CD4-positive, alpha-beta T cell treated with Interleukin-10 for 1 hour (primary cell): ENCODE results near the gene NTSR2.
A peak's percentile ranks its signal among the peaks of the same experiment; 100 is the strongest.

Experiments
- DNase-seq: peaks from one replicate; pipeline ENCODE4 v3.0.0-alpha.2; 2020

Gene NTSR2

DNA sequence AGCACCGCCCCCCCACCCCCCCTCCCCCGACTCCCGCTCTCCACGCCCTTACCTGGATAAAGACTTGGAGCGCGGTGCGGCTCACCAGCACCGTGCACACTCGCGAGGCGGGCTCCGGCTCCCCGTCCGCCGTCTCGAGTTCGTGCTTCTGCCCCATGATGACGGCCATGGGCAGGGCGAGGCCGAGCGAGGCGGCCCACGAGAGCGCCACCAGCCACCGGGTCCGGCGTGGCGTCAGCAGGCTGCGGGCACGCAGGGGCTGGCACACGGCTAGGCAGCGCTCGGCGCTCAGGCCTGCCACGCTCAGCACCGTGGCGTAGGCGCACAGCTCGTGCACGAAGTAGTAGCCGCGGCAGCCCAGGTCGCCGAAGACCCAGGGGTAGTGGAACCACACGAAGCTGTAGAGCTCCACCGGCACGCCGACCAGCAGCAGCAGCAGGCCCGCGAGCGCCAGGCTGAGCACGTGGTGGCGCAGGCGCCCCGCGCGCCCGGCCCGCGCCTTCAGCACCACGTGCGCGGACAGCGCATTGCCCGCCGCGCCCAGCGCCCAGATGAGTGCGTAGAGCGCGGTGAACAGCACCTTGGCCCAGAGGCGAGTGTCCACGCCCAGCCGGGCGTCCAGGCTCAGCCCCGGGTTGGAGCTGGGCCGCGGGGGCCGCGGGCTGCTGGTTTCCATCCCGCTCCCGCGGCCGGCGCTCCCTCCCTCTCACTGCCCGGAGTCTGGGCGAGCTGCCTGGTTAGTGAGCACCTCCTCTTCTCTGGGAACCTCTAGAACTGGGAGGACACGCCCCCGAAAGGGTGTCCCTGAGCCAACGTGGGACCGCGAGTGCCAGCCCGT is at the start of gene NTSR2:
Gene NTSR2, minus strand, starts transcription at position 742 of the 838 bp plus-strand sequence. Its CDS starts 66 bp downstream, at position 676.
- peak; percentile 10 for DNase-seq

GRCh38 chr2:11719230-11719977 is 49.4 kb upstream of the NTSR2 start:
- no peak for DNase-seq

- no peak for DNase-seq
These were observed 48.6 kb upstream of the NTSR2 start for GRCh38 chr2:11718606-11719005.

GRCh38 chr2:11717623-11718022 is 47.6 kb upstream of the NTSR2 start:
- no peak for DNase-seq

DNA sequence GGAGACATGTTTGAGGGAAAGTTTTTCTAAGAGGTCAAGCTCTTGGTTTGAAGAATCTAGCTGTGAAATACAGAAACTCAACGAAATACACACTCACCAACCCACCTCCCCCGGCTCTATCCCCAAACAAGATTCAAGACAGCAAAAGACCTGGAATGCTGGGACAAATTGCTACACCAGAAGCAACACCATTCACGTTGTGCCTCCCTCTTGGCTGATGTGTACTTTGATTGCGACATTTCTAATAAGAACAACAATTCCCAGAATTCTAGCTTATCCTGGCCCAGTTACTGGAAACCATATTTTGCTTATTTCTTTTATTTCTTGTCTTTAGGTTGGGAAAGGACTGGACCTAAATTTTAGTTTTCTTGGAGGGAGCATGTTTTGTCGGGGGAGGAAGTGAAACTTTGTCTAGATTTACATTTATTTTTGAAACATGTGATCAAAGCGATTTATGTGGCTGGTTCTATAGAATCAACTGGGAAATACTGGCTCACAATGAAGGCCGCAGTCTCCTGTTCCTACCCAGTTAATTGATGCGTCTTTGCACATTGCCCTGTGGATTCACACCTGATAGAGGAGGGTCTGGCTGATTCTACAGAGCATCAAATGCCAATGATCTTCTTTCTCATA is 46.8 kb upstream of the NTSR2 start:
- no peak for DNase-seq

DNA sequence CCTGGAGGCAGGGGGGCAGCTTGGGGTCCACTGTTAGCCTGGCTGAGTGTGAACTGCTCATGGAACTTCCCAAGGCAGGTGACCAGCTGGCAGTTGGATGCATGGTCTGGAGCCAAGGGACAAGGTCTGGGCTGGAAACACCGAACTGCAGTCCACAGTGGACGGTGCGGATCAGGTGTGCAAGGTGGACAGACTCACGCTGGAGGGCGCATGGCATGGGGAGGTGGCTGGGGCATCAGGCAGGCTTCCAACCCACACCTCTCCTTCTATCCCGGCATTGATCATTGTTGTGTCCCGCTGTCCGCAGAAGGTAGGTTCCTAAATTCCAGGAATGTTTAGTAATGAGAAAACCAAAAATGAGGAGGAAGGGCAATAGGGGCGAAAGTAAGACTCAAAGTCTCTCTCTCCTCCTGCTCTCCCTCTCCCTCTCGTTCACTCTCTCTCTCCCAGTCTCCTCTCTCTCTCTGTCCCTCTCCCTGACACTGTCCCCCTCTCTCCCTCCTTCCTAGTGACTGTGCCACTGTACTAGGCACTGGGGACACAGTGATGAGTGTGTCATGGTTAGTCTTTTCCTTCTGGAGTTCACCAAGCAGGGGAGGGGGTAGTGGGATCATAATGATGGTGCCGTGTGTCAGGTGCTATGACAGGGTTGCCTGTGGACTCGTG is 46.1 kb upstream of the NTSR2 start:
- DNase-seq: no peak

DNA sequence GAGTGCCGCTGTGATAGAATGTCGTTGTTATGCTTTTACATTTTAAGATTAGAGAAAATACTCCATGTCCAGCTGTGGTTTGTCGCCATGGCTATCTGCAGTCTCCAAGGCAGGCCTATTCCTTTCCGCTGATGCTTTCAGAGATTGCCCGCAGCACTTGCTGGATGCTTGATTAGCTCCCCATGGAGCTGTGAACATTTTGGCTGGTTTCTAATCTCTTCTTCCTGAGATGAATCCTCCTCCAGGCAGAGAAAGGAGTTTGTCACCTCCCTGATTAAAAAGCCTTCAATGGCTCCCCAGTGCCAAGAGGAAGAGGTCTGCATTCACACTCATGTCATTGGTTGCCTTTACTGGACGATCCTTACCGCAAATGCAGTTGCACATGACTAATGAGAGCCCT is 43.8 kb upstream of the NTSR2 start:
- DNase-seq: no peak

GRCh38 chr2:11712866-11713265 is 42.9 kb upstream of the NTSR2 start:
- DNase-seq: no peak

DNA sequence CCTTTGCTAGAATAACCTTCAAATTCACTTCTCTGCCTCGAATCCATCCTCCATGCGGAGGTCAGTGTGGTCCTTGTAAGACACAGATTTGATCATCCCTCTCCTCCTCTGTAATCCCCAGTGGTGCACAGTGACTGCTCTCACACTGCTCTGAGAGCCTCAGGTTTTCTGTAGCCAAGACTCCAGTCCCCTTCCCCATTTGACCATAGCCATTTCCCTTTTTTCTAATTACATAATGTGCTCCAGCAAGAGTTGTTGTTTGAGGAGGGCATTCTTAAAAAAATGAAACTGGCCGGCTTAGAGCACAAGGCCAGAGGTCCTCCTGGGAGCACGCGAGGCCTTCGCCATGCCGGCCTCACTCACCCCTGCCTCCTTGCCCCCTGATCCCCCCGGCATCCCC is 41.8 kb upstream of the NTSR2 start:
- no peak for DNase-seq

DNA sequence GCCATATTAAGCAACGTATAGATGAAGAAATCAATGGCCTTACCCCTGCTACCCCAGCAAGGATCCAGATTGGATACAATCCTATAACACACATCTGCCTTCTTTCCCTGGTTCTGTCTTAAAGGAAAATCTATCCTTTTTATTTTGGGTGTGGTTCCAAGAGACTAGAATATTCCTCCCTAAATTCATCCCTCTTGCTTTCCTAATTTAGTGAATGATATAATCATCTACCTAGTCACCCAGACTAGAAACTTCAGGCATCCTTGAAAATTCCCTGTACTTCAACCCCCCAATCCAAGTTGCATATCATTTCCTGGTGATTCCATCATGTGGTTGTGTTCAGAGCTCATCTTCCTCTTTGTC is 41.3 kb upstream of the NTSR2 start:
- DNase-seq: no peak

DNA sequence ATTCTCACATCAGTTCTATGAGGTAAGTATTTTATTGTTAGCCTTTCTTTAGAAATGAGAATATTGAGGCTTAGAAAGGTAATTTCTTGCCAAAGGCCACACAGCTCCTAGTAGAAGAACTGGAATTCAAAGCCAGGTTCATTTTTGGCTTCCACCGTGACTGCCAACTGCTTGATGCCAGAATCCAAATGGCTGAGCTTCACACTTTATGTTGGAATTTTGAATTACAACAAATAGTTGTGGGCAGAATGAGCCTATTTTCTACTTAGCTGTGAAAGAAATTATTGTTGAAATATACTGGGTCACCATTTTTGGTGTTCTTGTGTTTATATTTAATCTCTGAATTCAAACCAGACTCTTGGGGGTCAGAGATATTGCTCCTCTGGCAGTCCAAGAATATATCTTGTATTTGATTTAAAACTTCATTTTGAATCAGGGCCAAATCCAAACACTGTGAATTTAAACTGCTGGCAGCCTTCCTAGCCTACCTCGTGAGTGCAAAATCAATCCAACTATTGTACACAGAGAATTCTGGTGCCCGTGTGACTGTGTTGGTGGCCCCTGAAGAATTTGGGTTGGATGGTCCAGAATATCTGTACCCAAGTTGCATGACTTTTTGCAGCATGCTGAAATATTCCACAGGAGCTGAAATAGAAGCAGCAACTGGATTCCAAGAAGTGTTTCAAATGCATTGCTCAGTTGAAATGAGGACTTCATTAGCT is 40.8 kb upstream of the NTSR2 start:
- DNase-seq: no peak

GRCh38 chr2:11710210-11710609 is 40.2 kb upstream of the NTSR2 start:
- no peak for DNase-seq

DNA sequence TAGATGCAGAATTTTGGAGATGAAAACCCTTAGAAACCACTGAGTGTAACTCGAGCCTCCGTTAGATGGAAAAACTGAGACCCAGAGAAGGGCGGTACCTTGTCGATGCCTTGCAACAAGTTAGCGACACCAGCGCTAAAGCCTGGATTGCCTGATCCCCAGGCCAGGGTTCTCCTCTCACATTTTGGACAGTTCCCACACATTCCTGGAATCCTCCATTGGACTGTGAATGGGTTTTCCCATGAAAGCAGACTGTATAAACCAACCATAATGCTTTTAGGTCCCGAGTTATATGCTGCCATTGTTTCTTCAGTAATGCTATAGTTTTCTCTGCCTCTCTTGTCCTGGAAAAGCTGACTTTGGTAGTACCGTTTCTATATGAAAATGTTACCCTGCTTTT is 39.3 kb upstream of the NTSR2 start:
- DNase-seq: no peak

GRCh38 chr2:11708106-11708505 is 38.1 kb upstream of the NTSR2 start:
- DNase-seq: no peak

GRCh38 chr2:11705711-11706110 is 35.7 kb upstream of the NTSR2 start:
- DNase-seq: no peak

GRCh38 chr2:11705063-11705462 is 35.1 kb upstream of the NTSR2 start:
- DNase-seq: no peak

- DNase-seq: no peak
These were observed 33.7 kb upstream of the NTSR2 start for GRCh38 chr2:11703700-11704099.

GRCh38 chr2:11702946-11703345 is 33.0 kb upstream of the NTSR2 start:
- no peak for DNase-seq

DNA sequence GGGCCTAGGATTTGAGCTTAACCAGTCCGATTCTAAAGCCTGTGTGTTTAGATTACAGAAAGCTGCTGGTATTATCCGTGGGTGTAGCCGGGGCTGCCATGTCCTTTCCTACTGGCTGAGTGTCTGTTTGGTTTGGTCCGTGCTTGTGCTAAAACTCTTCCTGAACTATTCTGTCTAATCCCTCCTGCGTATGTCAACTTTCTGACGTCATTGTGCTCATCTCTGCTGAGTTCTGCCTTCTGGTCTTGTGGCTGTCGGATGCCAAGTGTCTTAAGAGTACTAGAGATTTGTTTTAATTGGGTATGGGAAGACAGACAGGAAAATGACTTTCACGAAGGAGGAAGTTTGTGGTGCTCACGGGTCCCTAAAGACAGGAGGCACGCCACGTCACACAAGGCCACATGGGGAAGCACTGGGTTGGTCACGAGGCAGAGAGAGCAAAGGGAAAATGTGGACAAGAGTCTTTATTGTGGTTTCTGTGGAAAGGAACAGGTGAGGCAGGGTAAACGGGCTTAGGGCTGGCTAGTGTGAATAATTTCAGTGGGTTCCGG is 31.8 kb upstream of the NTSR2 start:
- peak; percentile 26 for DNase-seq

GRCh38 chr2:11701206-11701605 is 31.2 kb upstream of the NTSR2 start:
- DNase-seq: no peak

DNA sequence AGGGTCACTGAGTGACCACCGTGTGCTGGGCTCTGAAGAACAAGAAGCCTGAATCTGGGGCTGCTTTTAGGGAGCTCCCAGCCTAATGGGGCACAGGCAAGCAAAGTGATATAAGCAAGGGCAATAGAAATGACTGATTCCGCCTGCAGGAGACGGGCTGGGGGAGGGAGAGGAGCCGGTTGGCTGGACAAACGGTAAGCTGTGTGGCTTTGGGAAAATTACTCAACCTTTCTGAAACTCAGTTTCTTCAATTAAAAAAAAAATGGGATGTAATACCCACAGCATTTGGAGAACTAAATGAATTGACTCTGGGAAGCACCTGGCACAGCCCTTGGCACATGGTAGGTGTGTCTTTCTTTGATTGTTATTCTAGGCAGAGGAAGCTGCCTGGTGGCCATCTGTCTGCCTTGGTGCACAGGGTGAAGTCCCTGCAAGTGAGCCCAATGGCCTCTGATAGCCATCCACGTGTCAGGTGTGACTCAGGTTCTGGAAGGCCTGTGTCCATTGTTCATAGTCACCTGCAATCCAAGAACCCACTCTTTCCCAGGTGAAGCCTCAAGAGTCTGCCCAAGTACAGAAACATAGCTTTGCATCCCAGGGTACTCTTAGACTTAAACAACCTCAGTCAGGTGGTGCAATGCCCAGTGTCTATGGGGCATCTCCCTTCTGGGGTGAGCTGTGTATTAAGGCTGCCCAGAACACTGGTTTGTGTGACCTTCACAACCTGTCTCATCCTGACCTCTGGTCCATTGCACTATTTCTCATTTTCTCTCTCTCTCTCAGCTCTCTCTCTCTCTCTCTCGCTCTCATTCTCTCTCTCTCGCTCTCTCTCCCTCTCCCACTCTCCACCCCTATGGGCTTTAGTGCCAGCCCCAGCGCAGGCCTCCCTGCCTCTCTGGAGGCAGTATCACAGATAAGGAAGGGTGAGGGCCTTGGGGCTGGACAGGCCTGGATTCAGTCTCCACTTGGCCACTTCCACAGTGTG is 30.0 kb upstream of the NTSR2 start:
- no peak for DNase-seq
